Keratinocyte (primary cell): ENCODE results near the gene NFAT5. TPM values are rescaled to one million over a fixed set of nuclear protein-coding genes. Genes with fewer than 3 reads are reported as not detected.
"Not testable (repeated sequence)": the region's sequence is repeated elsewhere in the genome, so short reads cannot be mapped to it uniquely, and the experiment has no call there.

Experiments
- DNase-seq: peaks from one replicate; pipeline ENCODE4 v3.0.0-alpha.2; 2011; ENCODE audit warnings: low read depth, missing footprints, low spot score
- FAIRE-seq: peaks from 2 replicates; lab custom pipeline; 2011; peaks lifted over from hg19 to GRCh38; lab: Jason Lieb, UNC
- H2AFZ ChIP-seq: 2 replicates; pipeline ENCODE4 v1.6.0; 2012; ENCODE audit warnings: low read length, control low read depth, inconsistent platforms; ENCODE audit not compliant: control insufficient read depth
- H3K27ac ChIP-seq: 2 replicates; pipeline ENCODE4 v1.5.1; 2011; ENCODE audit warnings: low read length; ENCODE audit not compliant: control insufficient read depth, insufficient read depth
- H3K27me3 ChIP-seq: 3 replicates; pipeline ENCODE4 v1.6.0; 2011; ENCODE audit warnings: low read length; ENCODE audit not compliant: control insufficient read depth, insufficient read depth; ENCODE audit errors: extremely low read depth
- H3K36me3 ChIP-seq, 2 experiments: 2 replicates in 1 of 2; 3 replicates in 1 of 2; pipeline ENCODE4 v1.5.1; 2011; ENCODE audit warnings: low read length in 2 of 2, mild to moderate bottlenecking in 1 of 2; ENCODE audit not compliant: control insufficient read depth in 2 of 2, insufficient read depth in 2 of 2; ENCODE audit errors: extremely low read depth in 1 of 2
- H3K4me1 ChIP-seq: 3 replicates; pipeline ENCODE4 v1.5.1; 2011; ENCODE audit warnings: low read length; ENCODE audit not compliant: control insufficient read depth, insufficient read depth; ENCODE audit errors: extremely low read depth
- H3K4me2 ChIP-seq: 3 replicates; pipeline ENCODE4 v1.6.0; 2011; ENCODE audit warnings: low read depth, low read length; ENCODE audit not compliant: control insufficient read depth, insufficient read depth; ENCODE audit errors: extremely low read depth
- H3K4me3 ChIP-seq, 3 experiments: fragments of 200-600 bp in 1 of 3; sonication (generic) in 1 of 3; 2 replicates in 2 of 3; 3 replicates in 1 of 3; pipeline ENCODE4 v1.5.1; 2011 to 2016; ENCODE audit warnings: low read length in 3 of 3, mild to moderate bottlenecking in 3 of 3, control low read depth in 2 of 3, inconsistent platforms in 1 of 3, low read depth in 1 of 3, mixed read lengths in 1 of 3, mixed run types in 1 of 3, moderate library complexity in 1 of 3; ENCODE audit not compliant: control insufficient read depth in 2 of 3, insufficient read depth in 2 of 3; ENCODE audit errors: extremely low read depth in 1 of 3
- H3K79me2 ChIP-seq: 2 replicates; pipeline ENCODE4 v1.6.0; 2012; ENCODE audit warnings: low read length; ENCODE audit not compliant: control insufficient read depth, insufficient read depth
- H3K9ac ChIP-seq: 3 replicates; pipeline ENCODE4 v1.6.0; 2011; ENCODE audit warnings: low read length; ENCODE audit not compliant: control insufficient read depth, insufficient read depth; ENCODE audit errors: extremely low read depth
- H3K9me1 ChIP-seq: 3 replicates; pipeline ENCODE4 v1.6.0; 2011; ENCODE audit warnings: low read length; ENCODE audit not compliant: control insufficient read depth, insufficient read depth; ENCODE audit errors: extremely low read depth
- H3K9me3 ChIP-seq: 2 replicates; pipeline ENCODE4 v1.5.1; 2012; ENCODE audit warnings: low read depth, low read length; ENCODE audit not compliant: control insufficient read depth
- H4K20me1 ChIP-seq: 3 replicates; pipeline ENCODE4 v1.6.0; 2011; ENCODE audit warnings: low read length; ENCODE audit not compliant: control insufficient read depth, insufficient read depth; ENCODE audit errors: extremely low read depth
- CTCF ChIP-seq, 3 experiments: IDR thresholded peaks in 1 of 3; conservative IDR thresholded peaks in 1 of 3; optimal IDR thresholded peaks in 1 of 3; 2 replicates in 2 of 3; 3 replicates in 1 of 3; pipeline versions ENCODE3 to v1.5.1; 2011; ENCODE audit warnings: low read length in 3 of 3, mild to moderate bottlenecking in 3 of 3, moderate library complexity in 2 of 3, control low read depth in 1 of 3, inconsistent platforms in 1 of 3; ENCODE audit not compliant: insufficient read depth in 2 of 3; ENCODE audit errors: extremely low read depth in 1 of 3
- EZH2 ChIP-seq: IDR thresholded peaks from one replicate; pipeline ENCODE4 v1.6.1; 2012; ENCODE audit warnings: inconsistent platforms, mild to moderate bottlenecking, low read length, moderate library complexity
- dilution Hi-C: fragments of 300-500 bp; cut with MboI; formaldehyde crosslinking; loops from one replicate; pipeline ENCODE4 v1.7.0; 2020; ENCODE audit warnings: low sequenced_read_pairs; ENCODE audit not compliant: extremely low pct_ligation_motif_present
- polyA plus RNA-seq, 5 experiments: library from polyadenylated mRNA; depleted of rRNA in 3 of 5; stranded (reverse) in 3 of 5; stranded (forward) in 1 of 5; unstranded in 1 of 5; fragments of >200 nt; gene quantifications; 1 replicate in 1 of 5; 2 replicates in 3 of 5; 3 replicates in 1 of 5; pipeline versions ENCODE4 v1.2.1 to v1.2.3, GENCODE V29; 2011 to 2012; ENCODE audit warnings: missing spikeins in 2 of 5, low read depth in 1 of 5, low replicate concordance in 1 of 5

Gene NFAT5
- polyA plus RNA-seq, 1 donor (not counting 4 experiments of a cell fraction or from before 2014, with no cell fraction given), result 24.9 TPM

- H3K9me3 ChIP-seq, result no peaks in the 10 kb centered on the region
- no peak for TF ChIP-seq EZH2
- TF ChIP-seq CTCF (optimal IDR thresholded peaks at IDR 0.05 in 1 of 3, IDR thresholded peaks at IDR 0.05 in 1 of 3, conservative IDR thresholded peaks at IDR 0.05 in 1 of 3; ENCODE audit: extremely low read depth in 1 of 3, insufficient read depth in 2 of 3, low read length in 3 of 3), result no peak
- H3K27ac ChIP-seq, result no peak overlapping the region
- dilution Hi-C loops, result no loop called here
- DNase-seq, result no peak
- no peaks in the 10 kb centered on the region for H3K9me1 ChIP-seq
- H3K79me2 ChIP-seq, result no peaks in the 10 kb centered on the region
- H3K27me3 ChIP-seq, result no peaks in the 10 kb centered on the region
- no peak for FAIRE-seq
- no peak overlapping the region for H3K9ac ChIP-seq
- H2AFZ ChIP-seq, result no peak overlapping the region
- H4K20me1 ChIP-seq, result no peaks in the 10 kb centered on the region
- no peak overlapping the region for H3K4me2 ChIP-seq
- no peak overlapping the region for H3K4me3 ChIP-seq
- no peaks in the 10 kb centered on the region for H3K4me1 ChIP-seq
- no peaks in the 10 kb centered on the region for H3K36me3 ChIP-seq
These were observed 22.8 kb upstream of the NFAT5 start for GRCh38 chr16:69542974-69543373.

GRCh38 chr16:69544088-69544487, 21.7 kb upstream of the NFAT5 start:
- FAIRE-seq, result no peak
- H3K79me2 ChIP-seq, result no peaks in the 10 kb centered on the region
- dilution Hi-C loops, result no loop called here
- H3K27me3 ChIP-seq, result no peaks in the 10 kb centered on the region
- no peaks in the 10 kb centered on the region for H3K9me3 ChIP-seq
- H3K4me3 ChIP-seq, result no peak overlapping the region
- H3K9ac ChIP-seq, result no peak overlapping the region
- H3K27ac ChIP-seq, result no peak overlapping the region
- H2AFZ ChIP-seq, result no peak overlapping the region
- no peaks in the 10 kb centered on the region for H3K4me1 ChIP-seq
- no peak overlapping the region for H3K4me2 ChIP-seq
- no peak for DNase-seq
- TF ChIP-seq CTCF (optimal IDR thresholded peaks at IDR 0.05 in 1 of 3, IDR thresholded peaks at IDR 0.05 in 1 of 3, conservative IDR thresholded peaks at IDR 0.05 in 1 of 3; ENCODE audit: extremely low read depth in 1 of 3, insufficient read depth in 2 of 3, low read length in 3 of 3) (no peak), EZH2 (no peak)
- H3K36me3 ChIP-seq, result no peaks in the 10 kb centered on the region
- no peaks in the 10 kb centered on the region for H3K9me1 ChIP-seq
- no peaks in the 10 kb centered on the region for H4K20me1 ChIP-seq

GRCh38 chr16:69546663-69547062, 19.1 kb upstream of the NFAT5 start:
- DNase-seq, H4K20me1 ChIP-seq, H3K4me1 ChIP-seq, H3K4me3 ChIP-seq, H3K79me2 ChIP-seq, H3K4me2 ChIP-seq, H3K27ac ChIP-seq, H3K9me3 ChIP-seq, dilution Hi-C loops, H2AFZ ChIP-seq, H3K9me1 ChIP-seq, H3K36me3 ChIP-seq, FAIRE-seq, H3K27me3 ChIP-seq, H3K9ac ChIP-seq: not testable (repeated sequence)
